Left lung (tissue), 10 donors: ENCODE results near the gene CLDN3. TPM values are rescaled to one million over a fixed set of nuclear protein-coding genes. Genes with fewer than 3 reads are reported as not detected.
"Not testable (repeated sequence)": the region's sequence is repeated elsewhere in the genome, so short reads cannot be mapped to it uniquely, and the experiment has no call there.

Experiments used
- ATAC-seq: fragments of 200-7000 bp; cut with Tn5 transposase; one replicate; pipeline ENCODE4 v1.9.1; 2020; ENCODE audit warnings: moderate library complexity
- DNase-seq, 4 donors: peaks; one replicate each; pipeline ENCODE4 v3.0.0-alpha.2; 2013 to 2020
- H3K27ac ChIP-seq, 2 donors: fragments of 200-600 bp; sonication (generic) in 1 of 2; one replicate each; pipeline versions ENCODE4 v1.5.0 to v1.8.0; 2020 to 2021
- H3K27me3 ChIP-seq, 2 donors: fragments of 200-600 bp; sonication (generic) in 1 of 2; one replicate each; pipeline versions ENCODE4 v1.5.0 to v1.8.0; 2020 to 2021
- H3K36me3 ChIP-seq, 2 donors: fragments of 200-600 bp; sonication (generic) in 1 of 2; one replicate each; pipeline versions ENCODE4 v1.5.0 to v1.8.0; 2020 to 2021
- H3K4me1 ChIP-seq, 2 donors: fragments of 200-600 bp; one replicate each; pipeline ENCODE4 v1.8.0; 2021
- H3K4me3 ChIP-seq, 2 donors: fragments of 200-600 bp; sonication (generic) in 1 of 2; one replicate each; pipeline versions ENCODE4 v1.5.0 to v1.8.0; 2020 to 2021; ENCODE audit warnings: mild to moderate bottlenecking in 1 of 2
- H3K9me3 ChIP-seq, 2 donors: fragments of 200-600 bp; sonication (generic) in 1 of 2; one replicate each; pipeline versions ENCODE4 v1.5.0 to v1.8.0; 2020 to 2021
- intact Hi-C, 2 donors: fragments of 100-400 bp; cut with DNase I; formaldehyde crosslinking; loops; one replicate each; pipeline versions ENCODE4 v1.11.2 to v1.14.2; 2022
- polyA plus RNA-seq, 6 donors: library from polyadenylated mRNA; unstranded; fragments of 120-200 nt; gene quantifications; one replicate each; pipeline ENCODE4 v1.2.1, GENCODE V29; 2013; ENCODE audit not compliant: insufficient read length in 6 of 6
- total RNA-seq, 2 donors: library from RNA; stranded (reverse); fragmentation: NEBNext Ultra II Directional; extraction: Animal tissue kit (Norgen Biotek cat#: 25700); gene quantifications; one replicate each; pipeline ENCODE4 v1.2.1, GENCODE V29; 2021
- TF ChIP-seq, protein P1 (sequence below), 2 donors: fragments of 200-600 bp; sonication (generic) in 1 of 2; IDR thresholded peaks; one replicate each; pipeline versions ENCODE4 v1.5.0 to v1.8.0; 2021; ENCODE audit warnings: antibody characterized with exemption in 2 of 2
- donor health status: DM: no; HTN: yes; CAD: no.
- donor health status: DM: no; HTN: no; CAD: no.

Gene CLDN3
- total and polyA plus RNA-seq, 8 donors: 10.1 to 35.9 (median 20.2) TPM

DNA sequence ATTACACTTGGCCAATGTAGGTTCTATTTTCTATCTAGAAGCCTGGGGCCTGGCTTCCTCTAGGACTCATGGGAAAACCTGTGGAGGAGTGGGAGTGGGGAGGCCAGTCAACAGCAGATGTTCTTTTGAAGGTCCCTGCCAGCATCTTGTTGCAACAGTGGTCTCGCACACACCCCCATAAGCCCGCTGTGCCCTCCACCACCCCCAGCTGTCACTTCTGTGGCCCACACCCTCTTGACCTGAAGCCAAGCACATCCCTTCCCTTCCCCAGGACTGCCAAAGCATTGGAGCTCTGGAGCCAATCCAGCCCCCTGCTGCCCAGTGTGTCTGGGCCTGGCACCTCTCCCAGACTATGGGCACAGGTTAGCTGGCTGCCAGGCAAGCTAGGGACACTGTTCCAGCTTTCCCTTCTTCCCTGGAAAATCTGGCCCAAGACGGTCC, 48.7 kb downstream of the CLDN3 start:
- no peak overlapping the region for H3K27ac ChIP-seq
- H3K27me3 ChIP-seq: peaks cover 0 to 63% of the 10 kb centered on the region in 2 donors
- H3K4me1 ChIP-seq: peaks cover 10 to 33% of the 10 kb centered on the region in 2 donors
- ATAC-seq (no peak), DNase-seq (no peak)
- intact Hi-C loops: loop anchor here in 1 of 2 donors (10.0 kb wide), 1 partner anchor 107 kb away; no protein-coding TSS in a partner anchor
- no peak overlapping the region for H3K4me3 ChIP-seq
- no peaks in the 10 kb centered on the region for H3K36me3 ChIP-seq
- TF ChIP-seq, protein P1, sequence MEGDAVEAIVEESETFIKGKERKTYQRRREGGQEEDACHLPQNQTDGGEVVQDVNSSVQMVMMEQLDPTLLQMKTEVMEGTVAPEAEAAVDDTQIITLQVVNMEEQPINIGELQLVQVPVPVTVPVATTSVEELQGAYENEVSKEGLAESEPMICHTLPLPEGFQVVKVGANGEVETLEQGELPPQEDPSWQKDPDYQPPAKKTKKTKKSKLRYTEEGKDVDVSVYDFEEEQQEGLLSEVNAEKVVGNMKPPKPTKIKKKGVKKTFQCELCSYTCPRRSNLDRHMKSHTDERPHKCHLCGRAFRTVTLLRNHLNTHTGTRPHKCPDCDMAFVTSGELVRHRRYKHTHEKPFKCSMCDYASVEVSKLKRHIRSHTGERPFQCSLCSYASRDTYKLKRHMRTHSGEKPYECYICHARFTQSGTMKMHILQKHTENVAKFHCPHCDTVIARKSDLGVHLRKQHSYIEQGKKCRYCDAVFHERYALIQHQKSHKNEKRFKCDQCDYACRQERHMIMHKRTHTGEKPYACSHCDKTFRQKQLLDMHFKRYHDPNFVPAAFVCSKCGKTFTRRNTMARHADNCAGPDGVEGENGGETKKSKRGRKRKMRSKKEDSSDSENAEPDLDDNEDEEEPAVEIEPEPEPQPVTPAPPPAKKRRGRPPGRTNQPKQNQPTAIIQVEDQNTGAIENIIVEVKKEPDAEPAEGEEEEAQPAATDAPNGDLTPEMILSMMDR (IDR thresholded peaks at IDR 0.05): no peak
- H3K9me3 ChIP-seq: no peaks in the 10 kb centered on the region

DNA sequence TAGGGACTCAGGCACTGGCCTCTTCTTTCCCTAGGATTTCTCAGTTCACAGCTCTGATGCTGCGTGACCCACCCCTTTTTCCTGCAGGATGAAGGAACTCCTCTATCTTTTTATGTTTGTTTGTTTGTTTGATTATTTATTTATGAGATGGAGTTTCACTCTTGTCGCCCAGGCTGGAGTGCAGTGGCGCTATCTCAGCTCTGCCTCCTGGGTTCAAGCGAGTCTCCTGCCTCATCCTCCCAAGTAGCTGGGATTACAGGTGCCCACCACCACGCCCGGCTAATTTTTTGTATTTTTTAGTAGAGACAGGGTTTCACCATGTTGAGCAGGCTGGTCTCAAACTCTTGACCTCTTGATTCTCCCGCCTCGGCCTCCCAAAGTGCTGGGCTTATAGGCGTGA, 49.6 kb downstream of the CLDN3 start:
- not testable (repeated sequence) for DNase-seq, H3K9me3 ChIP-seq, H3K4me3 ChIP-seq, H3K36me3 ChIP-seq, H3K27ac ChIP-seq, ATAC-seq
- peaks cover 10 to 43% of the 10 kb centered on the region in 2 donors for H3K4me1 ChIP-seq
- peaks cover 0 to 67% of the 10 kb centered on the region in 2 donors for H3K27me3 ChIP-seq
- intact Hi-C loops: loop anchor here in 1 of 2 donors (10.0 kb wide), 1 partner anchor 106 kb away; no protein-coding TSS in a partner anchor

DNA sequence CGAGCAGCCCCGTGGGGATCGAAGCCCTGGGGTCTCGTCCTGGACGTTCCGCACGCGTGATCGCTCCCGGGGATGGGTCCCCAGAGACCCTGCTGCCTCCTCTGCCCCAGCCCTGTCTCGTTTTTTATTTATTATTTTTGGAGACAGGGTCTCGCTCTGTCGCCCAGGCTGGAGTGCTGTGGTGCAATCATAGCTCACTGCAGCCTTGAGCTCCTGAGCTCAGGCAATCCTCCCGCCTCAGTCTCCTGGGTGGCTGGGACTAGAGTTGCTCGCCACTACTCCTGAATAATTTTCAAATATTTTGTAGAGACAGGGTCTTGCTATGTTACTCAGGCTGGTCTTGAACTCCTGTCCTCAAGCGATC, 50.3 kb downstream of the CLDN3 start:
- intact Hi-C loops: loop anchor here in 1 of 2 donors (10.0 kb wide), 1 partner anchor 105 kb away; no protein-coding TSS in a partner anchor
- peaks cover 0 to 68% of the 10 kb centered on the region in 2 donors for H3K27me3 ChIP-seq
- ATAC-seq: no peak
- TF ChIP-seq, protein P1 (IDR thresholded peaks at IDR 0.05): no peak
- H3K4me1 ChIP-seq: peaks cover 10 to 46% of the 10 kb centered on the region in 2 donors
- H3K36me3 ChIP-seq: no peaks in the 10 kb centered on the region
- no peak overlapping the region for H3K27ac ChIP-seq
- no peak for DNase-seq
- peak overlapping the region; percentile 82 to 97 for H3K4me3 ChIP-seq
- no peaks in the 10 kb centered on the region for H3K9me3 ChIP-seq

Other genes with a start within 250 kb of the CLDN3 start
- gene BAZ1B, start 248.0 kb downstream of the CLDN3 start, total RNA-seq: 10 to 100 TPM; 51.7 to 55.8 TPM
- gene BAZ1B, start 248.0 kb downstream of the CLDN3 start, polyA plus RNA-seq: 10 to 100 TPM; 69.6 to 84.8 (median 74.2) TPM
- gene BCL7B, start 212.6 kb downstream of the CLDN3 start, total RNA-seq: 10 to 100 TPM; 46.0 to 57.8 TPM
- gene BCL7B, start 212.6 kb downstream of the CLDN3 start, polyA plus RNA-seq: 10 to 100 TPM; 27.9 to 37.5 (median 31.8) TPM
- 10 to 100 TPM; 29.9 to 38.8 TPM for gene TBL2, start 191.7 kb downstream of the CLDN3 start, total RNA-seq
- gene TBL2, start 191.7 kb downstream of the CLDN3 start, polyA plus RNA-seq: 10 to 100 TPM; 35.4 to 41.0 (median 39.8) TPM
- 1 to 10 TPM; 1.4 to 6.2 TPM for gene MLXIPL, start 145.7 kb downstream of the CLDN3 start, total RNA-seq
- 1 to 10 TPM in 5 of 6 donors, under 1 TPM in 1; 0.67 to 5.3 (median 2.5) TPM for gene MLXIPL, start 145.7 kb downstream of the CLDN3 start, polyA plus RNA-seq
- 1 to 10 TPM in 1 of 2 donors, under 1 TPM in 1; 0.89 to 2.0 TPM for gene VPS37D, start 102.4 kb downstream of the CLDN3 start, total RNA-seq
- 10 to 100 TPM in 1 of 6 donors, 1 to 10 TPM in 5; 6.2 to 10.1 (median 8.3) TPM for gene VPS37D, start 102.4 kb downstream of the CLDN3 start, polyA plus RNA-seq
- gene DNAJC30, start 86.8 kb downstream of the CLDN3 start, total RNA-seq: 10 to 100 TPM; 10.3 to 10.4 TPM
- 10 to 100 TPM in 2 of 6 donors, 1 to 10 TPM in 4; 7.2 to 10.4 (median 9.1) TPM for gene DNAJC30, start 86.8 kb downstream of the CLDN3 start, polyA plus RNA-seq
- 10 to 100 TPM; 44.6 to 66.3 TPM for gene BUD23, start 86.7 kb downstream of the CLDN3 start, total RNA-seq
- gene BUD23, start 86.7 kb downstream of the CLDN3 start, polyA plus RNA-seq: 10 to 100 TPM; 73.9 to 95.0 (median 80.2) TPM
- 1 to 10 TPM; 5.4 to 6.9 TPM for gene STX1A, start 50.6 kb downstream of the CLDN3 start, total RNA-seq
- gene STX1A, start 50.6 kb downstream of the CLDN3 start, polyA plus RNA-seq: 10 to 100 TPM in 4 of 6 donors, 1 to 10 TPM in 2; 7.2 to 11.5 (median 10.2) TPM
- gene ABHD11, start 31.5 kb downstream of the CLDN3 start, total RNA-seq: 10 to 100 TPM; 35.6 to 36.3 TPM
- 10 to 100 TPM; 12.5 to 19.9 (median 14.4) TPM for gene ABHD11, start 31.5 kb downstream of the CLDN3 start, polyA plus RNA-seq
- gene CLDN4, start 60.7 kb upstream of the CLDN3 start, total RNA-seq: 100 to 1,000 TPM; 108 to 219 TPM
- gene CLDN4, start 60.7 kb upstream of the CLDN3 start, polyA plus RNA-seq: 10 to 100 TPM; 67.1 to 99.4 (median 86.7) TPM
- gene METTL27, start 72.2 kb upstream of the CLDN3 start, total RNA-seq: 1 to 10 TPM; 1.5 to 2.6 TPM
- gene METTL27, start 72.2 kb upstream of the CLDN3 start, polyA plus RNA-seq: 1 to 10 TPM; 2.1 to 6.4 (median 4.6) TPM
- not detected for gene TMEM270, start 90.9 kb upstream of the CLDN3 start, total RNA-seq
- not detected for gene TMEM270, start 90.9 kb upstream of the CLDN3 start, polyA plus RNA-seq